ENCODE measurements around the gene PROC.
"Not testable (repeated sequence)": the region's sequence is repeated elsewhere in the genome, so short reads cannot be mapped to it uniquely, and the experiment has no call there.

PROC gene

DNA sequence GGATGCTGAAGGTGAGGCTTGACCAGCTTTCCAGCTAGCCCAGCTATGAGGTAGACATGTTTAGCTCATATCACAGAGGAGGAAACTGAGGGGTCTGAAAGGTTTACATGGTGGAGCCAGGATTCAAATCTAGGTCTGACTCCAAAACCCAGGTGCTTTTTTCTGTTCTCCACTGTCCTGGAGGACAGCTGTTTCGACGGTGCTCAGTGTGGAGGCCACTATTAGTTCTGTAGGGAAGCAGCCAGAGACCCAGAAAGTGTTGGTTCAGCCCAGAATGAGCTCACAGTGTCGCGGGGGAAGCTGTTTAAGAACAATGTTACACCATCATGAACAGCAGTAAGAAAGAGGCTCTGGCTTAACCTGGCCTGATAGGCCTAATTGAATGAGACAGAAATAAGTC, 11.1 kb downstream of the PROC start:
- DNase-seq: no peak

DNA sequence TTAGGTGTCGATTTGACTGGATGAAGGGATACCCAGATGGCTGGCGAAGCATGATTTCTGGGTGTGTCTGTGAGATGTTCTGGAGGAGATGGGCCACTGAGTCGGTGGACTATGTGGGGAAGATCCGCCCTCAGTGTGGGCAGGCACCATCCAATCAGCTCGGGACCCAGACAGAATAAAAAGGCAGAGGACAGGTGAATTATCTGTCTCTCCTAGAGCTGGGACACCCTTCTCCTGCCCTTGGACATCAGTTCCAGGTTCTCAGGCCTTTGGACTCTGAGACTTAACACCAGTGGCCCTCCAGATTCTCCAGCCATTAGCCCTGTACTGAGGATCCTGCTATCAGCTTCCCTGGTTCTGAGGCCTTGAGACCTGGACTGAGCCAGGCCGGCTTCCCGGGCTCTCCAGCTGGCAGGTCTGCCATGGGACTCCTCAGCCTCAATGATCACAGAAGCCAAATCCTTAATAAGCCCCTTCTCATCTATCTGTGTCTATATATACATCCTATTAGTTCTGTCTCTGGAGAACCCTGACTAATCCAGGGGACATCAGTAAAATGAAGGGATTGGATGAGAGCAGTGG, 11.7 kb downstream of the PROC start:
- DNase-seq: no peak

DNA sequence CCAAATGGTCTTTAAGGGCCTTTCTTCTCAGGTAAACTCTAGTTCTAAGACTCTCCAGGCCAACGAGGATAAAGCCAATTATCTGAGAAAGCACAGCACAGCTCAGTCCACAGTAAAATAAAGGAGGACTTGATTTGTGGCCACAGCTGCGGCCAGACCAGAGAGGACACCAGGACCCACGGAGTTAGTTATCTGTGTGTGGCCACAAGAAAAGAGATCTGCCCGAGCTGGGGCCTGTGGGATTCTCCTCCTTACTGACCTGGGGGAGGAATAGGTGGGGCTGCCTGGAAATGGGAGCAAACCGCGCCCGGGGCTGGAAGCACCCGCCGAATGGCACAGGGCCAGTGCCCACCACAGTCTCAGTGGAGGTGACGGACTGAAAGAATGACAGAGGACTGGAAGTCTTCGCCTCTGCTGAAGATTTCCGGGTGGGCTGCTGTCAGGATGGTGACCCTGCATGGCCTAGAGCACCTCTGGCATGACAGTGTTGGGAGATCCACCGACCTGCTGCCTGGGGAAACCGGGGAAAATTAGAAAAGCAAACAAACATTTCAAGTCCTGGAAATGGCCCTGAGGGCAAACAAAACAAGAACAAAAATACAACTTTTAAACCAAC, 13.3 kb downstream of the PROC start:
- no peak for DNase-seq

DNA sequence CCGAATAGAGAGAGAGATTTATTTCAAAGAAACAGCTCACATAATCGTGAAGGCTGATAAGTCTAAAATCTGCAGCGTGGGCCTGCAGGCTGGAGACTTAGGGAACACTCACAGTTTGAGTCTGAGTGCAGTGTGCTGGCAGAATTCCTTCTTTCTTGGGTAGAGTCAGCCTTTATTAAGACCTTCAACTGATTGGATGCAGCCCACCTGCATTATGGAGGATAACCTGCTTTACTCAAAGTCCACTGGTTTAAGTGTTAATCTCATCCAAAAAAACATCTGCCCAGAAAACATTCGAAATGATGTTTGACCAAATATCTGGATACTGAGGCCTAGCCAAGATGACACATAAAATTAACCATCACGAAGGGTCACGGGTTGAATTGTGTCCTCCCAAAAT, 16.3 kb downstream of the PROC start:
- no peak for DNase-seq

DNA sequence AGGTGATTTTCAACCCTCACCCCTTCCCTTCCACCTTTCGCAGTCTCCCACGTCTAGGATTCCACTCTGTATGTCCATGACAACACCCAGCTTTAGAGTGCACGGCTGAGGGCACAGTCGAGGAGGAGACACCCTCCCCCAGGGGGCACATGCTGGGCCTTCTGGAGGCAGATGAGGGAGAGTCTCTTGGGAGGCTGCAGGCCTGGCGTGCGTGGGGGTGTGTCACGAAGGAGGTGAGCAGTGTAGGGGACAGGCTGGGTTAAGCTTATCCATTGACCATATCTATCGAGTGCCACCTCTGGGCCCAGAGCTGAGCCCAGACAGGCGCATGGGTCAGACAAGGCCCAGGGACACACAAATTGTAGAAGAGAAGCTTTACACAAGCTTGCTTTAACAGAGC, 18.8 kb downstream of the PROC start:
- DNase-seq: no peak

DNA sequence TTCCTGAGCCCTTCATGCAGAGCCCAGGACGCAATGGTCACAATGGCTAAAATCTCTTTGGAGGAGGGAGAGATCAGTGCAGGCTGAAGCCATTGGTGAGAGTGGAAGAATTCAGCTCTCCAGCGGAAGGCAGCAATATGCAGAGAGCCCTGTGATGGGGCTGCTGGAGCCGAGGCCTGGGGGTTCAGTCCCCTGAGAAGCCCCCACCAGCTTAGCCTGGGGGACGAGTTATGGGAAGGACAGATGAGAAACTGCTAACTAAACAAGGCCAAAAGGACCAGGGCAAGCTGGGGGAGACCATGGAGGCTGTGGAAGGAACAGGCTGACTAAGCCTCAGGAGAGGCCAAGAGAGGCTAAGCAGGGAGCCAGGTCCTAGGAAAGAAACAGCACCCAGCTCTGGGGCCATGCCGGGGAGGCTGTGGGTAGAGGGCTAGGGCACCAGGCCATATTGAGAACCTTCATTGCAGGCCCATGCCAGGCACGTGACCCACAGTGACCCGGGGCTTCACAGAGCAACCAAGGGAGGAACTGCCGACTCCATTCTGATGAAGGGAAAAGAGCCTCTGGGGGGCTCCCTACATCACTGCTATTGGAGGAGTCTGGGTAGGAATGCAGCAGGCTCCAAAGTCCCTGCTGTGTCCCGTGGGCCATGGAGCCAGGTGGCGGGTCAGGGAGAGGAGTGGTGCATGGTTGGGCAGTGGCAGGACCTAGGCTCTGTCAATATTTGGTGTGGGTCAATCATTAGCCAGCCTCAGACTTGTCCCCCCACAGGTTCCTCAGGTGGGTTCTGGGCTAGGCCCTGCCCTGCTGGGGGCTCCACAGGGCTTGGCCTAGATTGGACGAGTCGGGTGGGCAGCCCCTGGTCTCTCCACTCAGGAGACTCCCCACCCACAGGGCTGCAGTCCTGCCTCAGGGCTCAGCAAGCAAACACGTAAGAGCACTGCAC, 19.8 kb downstream of the PROC start:
- DNase-seq: no peak

DNA sequence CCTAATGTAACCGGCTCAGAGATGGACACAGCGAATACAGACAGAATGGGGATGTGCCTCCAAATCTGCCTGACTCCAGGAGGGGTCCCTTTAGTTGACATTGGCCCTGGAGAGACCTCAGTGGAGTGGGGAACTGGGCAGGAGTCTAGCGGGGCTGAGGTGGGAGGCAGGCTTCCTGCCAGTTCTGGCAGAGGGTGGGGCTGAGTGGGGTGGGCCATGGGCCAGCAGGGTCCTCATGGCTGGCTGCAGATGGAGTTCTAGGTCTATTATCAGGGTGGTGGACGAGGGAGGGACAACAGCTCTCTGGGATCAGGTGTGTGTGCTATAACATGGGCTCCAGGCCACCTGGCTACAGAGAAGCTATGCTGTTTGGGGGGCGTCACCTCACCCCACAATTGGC, 21.1 kb downstream of the PROC start:
- DNase-seq: no peak

DNA sequence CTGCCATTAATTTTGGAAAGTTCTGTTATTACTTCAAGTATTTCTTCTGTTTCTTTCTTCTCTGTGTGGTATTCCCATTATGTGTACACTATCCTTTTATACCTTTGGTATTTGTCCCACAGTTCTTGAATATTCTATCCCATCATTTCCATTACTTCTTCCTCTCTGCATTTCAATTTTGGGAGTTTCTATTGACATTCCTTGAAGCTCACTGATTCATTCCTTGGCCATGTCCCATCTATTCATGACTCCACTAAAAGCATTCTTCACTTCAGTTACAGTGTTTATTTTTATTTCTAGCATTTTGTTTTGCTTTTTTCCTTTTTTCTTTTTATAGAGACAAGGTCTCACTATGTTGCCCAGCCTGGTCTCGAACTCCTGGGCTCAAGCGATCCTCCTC, 30.3 kb downstream of the PROC start:
- DNase-seq: no peak

DNA sequence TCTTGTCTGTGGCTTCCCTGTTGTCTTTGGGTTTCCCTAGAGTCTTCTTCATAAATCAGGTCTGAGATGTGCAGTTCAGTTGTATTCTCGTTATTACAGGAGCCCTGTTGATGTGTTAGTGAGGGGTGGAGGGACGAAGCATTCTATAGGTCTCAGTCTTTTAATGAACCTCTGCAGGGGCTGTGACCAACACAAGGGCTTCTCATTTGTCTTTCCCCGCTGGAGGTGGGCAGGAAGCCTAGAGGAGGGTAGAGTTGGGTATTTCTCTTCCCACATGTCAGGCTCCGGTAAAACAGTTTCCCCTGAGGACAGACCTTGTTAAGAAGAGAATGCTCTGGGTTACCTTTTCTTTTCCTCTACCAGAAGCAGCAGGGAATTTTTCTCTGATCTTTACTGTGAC, 31.2 kb downstream of the PROC start:
- no peak for DNase-seq

DNA sequence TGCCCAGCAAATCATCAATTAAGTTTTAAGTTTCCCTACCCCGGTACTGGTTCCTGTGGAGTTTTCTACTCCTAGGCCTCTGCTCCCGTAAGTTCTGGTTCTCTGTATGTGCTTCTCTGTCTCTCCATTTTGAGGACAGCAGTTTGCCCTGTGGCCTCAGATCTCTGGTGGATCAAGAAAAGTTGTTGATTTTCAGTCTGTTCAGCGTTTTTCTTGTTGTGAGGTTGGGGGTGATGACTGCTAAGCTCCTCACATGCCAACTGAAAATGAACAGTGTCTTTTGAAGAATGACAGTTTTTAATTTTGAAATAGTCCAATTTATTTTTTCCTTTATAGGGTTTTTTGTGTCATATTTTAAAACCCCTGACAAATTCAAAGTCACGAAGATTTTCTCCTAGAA, 31.7 kb downstream of the PROC start:
- DNase-seq: no peak

DNA sequence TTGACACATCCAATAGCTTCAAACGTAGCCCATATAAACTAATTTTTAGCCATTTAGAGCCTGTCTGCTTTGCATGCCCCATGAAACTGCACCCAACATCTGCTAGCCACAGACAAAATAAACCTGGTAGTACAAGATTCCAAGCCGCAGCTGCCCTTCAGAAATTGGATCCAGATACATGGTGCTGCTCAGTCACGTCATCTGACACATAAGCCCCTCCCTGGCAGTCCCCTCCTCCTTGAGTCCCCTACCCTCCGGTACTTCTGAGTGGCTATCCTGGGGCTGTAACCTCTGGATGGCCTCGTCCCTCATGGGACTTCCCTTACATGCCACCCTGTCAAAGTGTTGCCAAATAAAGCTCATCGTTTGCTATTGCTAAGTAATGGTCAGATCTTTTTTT, 33.8 kb downstream of the PROC start:
- no peak for DNase-seq

DNA sequence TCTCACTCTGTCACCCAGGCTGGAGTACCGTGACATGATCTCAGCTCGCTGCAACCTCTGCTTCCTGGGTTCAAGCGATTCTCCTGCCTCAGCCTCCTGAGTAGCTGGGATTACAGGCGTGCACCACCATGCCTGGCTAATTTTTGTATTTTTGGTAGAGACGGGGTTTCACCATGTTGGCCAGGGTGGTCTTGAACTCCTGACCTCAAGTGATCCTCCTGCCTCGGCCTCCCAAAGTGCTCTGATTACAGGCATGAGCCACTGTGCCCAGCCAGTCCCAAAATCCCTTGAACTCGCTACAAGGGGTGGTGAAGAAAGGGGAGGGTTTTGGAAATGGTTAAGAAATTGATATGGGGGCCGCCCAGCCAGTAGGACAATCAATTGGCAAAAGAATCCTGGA, 34.2 kb downstream of the PROC start:
- not testable (repeated sequence) for DNase-seq

DNA sequence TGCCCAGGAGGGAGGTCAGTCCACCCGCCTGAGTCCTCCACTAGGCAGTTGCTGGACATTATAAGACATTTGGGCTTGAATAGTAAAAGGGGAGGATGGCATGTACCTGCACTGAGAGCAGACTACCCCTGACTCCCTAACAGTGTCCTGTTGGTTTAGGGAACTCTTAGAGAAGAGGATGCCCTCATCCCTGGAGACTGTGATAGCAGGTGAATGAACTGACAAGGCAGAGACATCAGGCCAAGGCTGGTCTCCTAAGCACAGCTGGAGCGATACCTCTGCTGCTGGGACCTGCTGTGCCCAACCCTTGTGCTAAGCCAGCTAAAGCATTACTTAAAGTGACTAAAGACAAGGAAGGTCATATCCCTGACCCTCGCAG, 34.8 kb downstream of the PROC start:
- DNase-seq: no peak

DNA sequence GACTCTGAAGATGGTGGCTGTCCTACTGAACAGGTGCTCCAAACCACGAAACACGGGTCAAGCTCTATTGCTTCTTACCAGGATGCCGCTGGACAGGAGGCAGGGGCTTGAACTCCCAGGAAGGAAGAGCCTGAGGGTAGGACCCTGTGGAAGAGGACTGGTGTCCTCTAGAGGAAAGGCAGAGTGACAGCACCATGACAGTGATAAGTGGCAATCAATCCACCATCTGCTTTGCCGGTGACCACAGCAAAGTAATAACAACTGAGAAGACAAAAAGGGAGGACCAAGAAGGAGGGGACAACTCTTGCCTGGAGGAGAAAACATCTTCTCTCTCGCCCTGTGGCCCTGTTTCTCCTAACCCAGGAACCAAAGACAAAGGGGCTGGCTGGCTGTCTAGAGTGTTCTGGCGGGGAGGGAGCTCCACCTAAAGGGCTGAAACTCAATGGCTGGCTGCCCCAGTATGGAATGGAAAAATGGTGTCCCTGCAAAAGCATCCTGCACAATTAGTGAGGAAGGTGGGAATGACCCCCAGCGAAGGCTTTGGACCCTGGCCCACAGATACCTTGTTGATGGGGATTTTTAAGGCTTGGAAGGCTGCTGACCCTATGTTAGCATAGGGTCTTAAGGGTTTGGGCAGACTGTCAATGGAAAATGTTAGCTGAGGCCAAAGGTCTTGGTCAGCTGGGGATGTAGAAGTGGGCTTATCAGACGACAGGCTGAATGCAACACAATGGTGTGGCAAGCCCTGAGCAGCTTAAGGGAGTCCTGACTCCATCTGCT, 35.4 kb downstream of the PROC start:
- peak; percentile 35 for DNase-seq

DNA sequence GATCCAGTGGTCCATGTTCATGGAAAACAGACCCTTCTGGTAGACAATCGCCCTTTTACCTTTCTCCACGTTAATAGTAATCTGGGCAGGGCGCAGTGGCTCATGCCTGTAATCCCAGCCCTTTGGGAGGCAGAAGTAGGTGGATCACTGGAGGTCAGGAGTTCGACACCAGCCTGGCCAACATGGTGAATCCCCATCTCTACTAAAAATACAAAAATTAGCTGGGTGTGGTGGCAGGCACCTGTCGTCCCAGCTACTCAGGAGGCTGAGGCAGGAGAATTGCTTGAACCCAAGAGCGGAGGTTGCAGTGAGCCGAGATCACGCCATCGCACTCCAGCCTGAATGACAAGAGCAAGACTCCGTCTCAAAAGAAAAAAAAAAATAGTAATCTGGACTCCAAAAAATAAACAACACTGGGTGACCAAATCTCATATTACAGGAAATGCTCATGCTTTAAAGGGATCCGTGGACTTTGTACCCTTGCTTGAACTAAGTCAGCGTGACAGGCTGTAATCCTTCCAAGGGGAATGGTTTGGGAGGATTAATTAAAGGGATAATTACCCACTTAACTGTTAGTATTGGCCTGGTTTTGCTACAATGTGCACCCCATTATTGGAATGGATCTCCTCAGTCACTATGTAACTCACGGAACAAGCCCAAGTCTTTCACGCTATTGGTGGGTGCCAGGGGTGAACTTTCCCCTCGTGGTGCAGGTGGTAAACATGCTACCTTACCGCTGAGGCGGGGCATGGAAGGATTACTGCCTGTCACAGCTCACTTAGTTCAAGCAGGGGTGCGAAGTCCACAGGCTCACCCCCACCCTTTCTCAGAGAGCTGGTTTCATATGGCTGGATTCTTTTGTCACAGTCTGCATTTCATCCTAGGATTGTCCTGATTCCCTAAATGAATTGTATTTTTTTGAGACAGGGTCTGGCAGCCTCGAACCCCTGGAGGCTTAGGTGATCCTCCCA, 36.7 kb downstream of the PROC start:
- DNase-seq: no peak

DNA sequence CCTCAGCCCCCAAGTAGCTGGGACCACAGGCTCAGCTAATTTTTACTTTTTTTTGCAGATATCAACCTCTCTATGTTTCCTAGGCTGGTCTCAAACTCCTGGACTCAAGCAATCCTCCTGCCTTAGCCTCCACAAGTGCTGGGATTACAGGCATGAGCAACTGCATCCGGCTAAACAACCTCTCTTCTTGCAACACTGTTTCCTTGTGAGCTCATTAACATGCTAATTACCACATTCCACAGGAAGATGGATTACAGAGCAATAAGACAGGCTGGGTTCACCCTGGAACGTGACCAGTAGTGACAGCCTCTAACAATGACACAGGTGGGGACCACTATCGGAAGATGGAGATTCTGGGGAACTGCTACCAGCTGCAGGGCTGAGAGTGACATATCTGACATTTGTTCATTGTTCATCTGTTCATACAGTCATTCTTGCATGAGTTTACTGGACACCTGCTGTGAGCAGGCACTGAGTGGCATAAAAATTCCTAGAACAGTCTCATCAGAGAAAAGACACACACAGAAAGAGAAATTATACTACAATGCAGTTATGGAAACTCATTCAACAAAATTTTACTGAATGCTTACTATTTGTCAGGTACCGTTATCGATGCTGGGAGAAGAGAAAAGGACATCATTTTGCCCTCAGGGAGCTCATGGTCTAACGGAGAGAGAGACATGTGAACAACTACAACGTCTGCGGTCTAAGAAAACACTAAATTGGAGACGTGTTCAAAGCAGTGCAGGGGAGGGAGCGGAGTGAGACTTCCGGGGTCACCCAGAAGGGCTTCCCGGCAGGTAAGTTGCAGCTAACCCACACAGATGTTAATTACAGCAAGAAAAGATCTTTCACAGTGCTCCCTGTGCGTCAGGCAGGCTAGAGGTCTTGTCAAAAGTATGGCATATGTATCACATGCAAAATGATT, 37.6 kb downstream of the PROC start:
- no peak for DNase-seq

DNA sequence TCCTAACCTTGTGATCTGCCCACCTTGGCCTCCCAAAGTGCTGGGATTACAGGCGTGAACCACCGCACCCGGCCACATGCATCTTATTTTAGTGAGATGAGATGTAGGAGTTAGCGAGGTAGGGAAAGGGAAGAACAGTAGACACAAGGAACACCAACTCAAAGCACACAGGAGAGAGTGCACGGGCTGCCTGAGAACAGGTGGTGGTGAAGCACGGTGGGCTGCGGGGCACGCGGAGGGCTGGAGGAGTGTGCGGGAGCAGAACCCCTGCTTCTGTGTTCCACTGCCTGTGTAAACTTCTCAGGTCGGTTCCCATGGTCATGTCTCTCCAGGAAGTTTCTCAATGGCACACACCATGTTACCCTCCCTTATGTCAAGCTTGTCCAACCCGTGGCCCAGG, 38.7 kb downstream of the PROC start:
- DNase-seq: no peak

DNA sequence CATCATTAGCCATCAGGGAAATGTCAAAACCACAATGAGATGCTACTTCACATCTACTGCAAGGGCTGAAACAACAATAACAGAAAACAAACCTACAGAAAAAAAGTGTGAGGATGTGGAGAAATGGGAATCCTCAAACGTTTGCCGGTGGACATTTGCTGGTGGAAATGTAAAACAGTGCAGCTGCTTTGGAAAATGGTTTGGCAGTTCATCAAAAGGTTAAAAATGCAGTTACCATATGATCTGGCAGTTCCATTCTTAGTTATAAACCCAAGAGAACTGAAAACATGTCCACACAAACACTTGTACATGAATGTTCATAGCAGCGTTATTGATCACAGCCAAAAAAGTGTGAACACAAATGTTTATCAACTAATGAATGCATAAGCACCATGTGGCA, 44.2 kb downstream of the PROC start:
- DNase-seq: no peak

DNA sequence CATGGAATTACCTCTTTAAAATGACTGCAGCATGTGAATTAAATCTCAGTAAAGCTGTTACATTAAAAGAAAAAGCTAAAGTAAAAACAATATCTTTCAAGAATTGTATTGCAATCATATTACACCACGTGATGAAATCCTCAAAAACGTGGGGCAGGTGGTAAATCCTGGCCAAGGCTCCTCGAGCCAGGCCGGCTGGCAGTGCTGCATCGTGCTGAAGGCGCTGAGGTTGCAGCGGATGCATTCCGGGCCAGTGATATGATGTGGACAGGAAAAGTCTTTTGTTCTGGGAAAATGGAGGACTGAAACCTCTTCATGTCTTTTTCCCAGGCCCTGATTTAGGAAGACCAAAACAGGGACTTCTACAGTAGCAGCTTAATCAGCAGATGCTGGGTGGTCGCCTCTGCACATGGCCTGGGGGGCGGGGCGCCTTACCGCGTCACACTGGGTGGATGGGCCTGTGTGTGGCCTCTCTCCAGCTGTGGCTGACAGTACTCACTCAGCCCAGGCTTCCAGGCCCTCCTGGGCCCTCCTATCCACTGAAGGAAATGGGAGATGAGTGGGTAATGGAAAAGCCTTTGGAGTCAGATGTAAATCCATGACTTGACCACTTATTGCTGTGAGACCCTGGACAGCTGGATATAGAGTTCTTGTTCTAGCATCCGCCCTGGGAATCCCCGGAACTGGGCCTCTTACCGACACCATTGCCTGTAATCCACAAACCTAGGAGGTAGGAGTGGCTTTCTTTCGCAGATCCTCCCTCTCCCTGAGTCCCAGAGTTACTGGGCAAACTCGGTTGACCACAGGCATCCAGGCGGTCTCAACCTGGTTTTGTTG, 45.1 kb downstream of the PROC start:
- DNase-seq: no peak
